Fibroblast of mammary gland (primary cell): ENCODE measurements around the gene IQCE.

Experiments used
- DNase-seq: peaks from one replicate; pipeline ENCODE4 v3.0.0-alpha.2; 2010; ENCODE audit warnings: low read depth
- H3K4me3 ChIP-seq: 2 replicates; pipeline ENCODE4 v1.5.1; 2011; ENCODE audit warnings: low read depth, mild to moderate bottlenecking, low read length, moderate library complexity; ENCODE audit not compliant: control insufficient read depth
- TF ChIP-seq, protein P1 (sequence below): conservative IDR thresholded peaks from 2 replicates; pipeline ENCODE4 v1.5.1; 2011; ENCODE audit warnings: low read depth, low read length, inconsistent platforms; ENCODE audit not compliant: control insufficient read depth, insufficient read depth

The IQCE gene

DNA sequence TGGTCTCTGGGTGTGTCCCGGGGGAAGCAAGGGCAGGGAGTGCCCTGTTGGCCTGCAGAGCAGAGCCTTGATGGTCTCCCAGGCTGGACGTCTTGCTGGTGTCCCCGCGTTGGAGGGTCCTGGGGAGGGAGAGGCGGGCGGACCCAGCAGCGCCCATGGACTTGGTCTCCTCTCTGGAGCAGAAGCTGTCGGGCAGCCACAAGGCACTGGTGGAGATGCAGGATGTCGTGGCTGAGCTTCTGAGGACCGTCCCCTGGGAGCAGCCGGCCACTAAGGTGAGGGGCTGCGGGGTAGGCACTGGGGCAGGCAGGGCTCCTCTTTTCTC, 93.9 kb downstream of the IQCE start:
- DNase-seq = no peak
- no peak overlapping the region for H3K4me3 ChIP-seq
- TF ChIP-seq, protein P1, sequence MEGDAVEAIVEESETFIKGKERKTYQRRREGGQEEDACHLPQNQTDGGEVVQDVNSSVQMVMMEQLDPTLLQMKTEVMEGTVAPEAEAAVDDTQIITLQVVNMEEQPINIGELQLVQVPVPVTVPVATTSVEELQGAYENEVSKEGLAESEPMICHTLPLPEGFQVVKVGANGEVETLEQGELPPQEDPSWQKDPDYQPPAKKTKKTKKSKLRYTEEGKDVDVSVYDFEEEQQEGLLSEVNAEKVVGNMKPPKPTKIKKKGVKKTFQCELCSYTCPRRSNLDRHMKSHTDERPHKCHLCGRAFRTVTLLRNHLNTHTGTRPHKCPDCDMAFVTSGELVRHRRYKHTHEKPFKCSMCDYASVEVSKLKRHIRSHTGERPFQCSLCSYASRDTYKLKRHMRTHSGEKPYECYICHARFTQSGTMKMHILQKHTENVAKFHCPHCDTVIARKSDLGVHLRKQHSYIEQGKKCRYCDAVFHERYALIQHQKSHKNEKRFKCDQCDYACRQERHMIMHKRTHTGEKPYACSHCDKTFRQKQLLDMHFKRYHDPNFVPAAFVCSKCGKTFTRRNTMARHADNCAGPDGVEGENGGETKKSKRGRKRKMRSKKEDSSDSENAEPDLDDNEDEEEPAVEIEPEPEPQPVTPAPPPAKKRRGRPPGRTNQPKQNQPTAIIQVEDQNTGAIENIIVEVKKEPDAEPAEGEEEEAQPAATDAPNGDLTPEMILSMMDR = no peak

GRCh38 chr7:2654059-2654458, 95.3 kb downstream of the IQCE start:
- TF ChIP-seq, protein P1 = no peak
- DNase-seq = no peak
- H3K4me3 ChIP-seq = no peak overlapping the region

DNA sequence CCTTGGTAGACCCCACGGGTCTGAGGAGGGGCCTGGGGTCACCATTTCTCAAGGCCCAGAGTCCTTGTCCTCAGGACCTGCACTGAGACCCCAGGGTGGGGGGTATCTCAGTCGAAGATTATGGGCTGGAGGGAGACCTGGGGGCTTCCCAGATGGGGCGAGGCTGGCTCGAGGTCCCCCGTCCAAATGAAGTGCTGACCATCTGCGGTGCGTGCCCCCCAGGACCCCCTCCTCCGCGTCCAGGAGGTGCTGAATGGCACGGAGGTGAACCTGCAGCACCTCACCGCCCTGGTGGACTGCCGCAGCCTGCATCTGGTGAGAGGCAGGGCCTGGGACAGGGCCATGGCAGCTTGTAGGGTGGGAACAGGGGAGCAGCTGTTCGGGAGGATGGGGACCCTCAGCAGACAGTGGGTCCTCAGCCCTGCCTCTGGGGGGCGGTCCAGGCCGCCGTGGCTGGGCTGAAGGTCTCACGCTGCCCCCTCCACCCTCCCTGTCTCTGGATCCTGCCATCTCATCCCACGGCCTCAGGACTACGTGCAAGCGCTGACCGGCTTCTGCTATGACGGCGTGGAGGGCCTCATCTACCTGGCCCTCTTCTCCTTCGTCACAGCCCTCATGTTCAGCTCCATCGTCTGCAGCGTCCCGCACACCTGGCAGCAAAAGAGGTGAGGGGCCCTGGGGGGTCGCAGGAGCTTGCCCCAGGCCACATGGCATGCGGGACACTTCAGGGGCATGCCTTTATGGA, 97.3 kb downstream of the IQCE start:
- DNase-seq = no peak
- TF ChIP-seq, protein P1 = no peak
- no peak overlapping the region for H3K4me3 ChIP-seq

DNA sequence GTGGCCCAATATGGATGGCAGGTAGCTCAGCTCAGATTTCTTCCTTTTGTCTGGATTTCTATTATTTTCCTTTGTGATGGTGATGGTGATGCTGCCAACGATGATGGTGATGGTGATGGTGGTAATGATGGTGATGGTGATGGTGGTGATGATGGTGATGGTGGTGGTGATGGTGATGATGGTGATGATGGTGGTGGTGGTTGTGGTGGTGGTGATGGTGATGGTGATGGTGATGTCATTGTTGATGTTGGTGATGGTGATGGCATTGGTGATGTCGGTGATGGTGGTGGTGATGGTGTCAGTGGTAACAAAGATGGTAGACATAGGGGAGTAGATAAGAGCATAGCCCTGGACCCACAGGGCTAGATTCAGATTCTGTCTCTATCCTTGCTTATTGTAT, 98.4 kb downstream of the IQCE start:
- H3K4me3 ChIP-seq = no peak overlapping the region
- no peak for DNase-seq
- TF ChIP-seq, protein P1 = no peak

- no peak for DNase-seq
- TF ChIP-seq, protein P1 = no peak
- no peak overlapping the region for H3K4me3 ChIP-seq
Observed at GRCh38 chr7:2657920-2658671, 99.3 kb downstream of the IQCE start.

GRCh38 chr7:2658941-2659340, 100.2 kb downstream of the IQCE start:
- DNase-seq = no peak
- TF ChIP-seq, protein P1 = no peak
- H3K4me3 ChIP-seq = no peak overlapping the region
